H1 (cell line): ENCODE results near the gene TRAK1.

Experiments used
- CTCF ChIP-seq, 3 experiments: IDR thresholded peaks; 1 replicate in 2 of 3; 2 replicates in 1 of 3; pipeline versions ENCODE4 v1.5.1 to v1.6.1; 2011; ENCODE audit warnings: low read length in 3 of 3, mild to moderate bottlenecking in 3 of 3, inconsistent platforms in 2 of 3, low read depth in 1 of 3, moderate library complexity in 1 of 3; ENCODE audit not compliant: insufficient read depth in 1 of 3; ENCODE audit errors: control extremely low read depth in 1 of 3
- GTF2F1 ChIP-seq: IDR thresholded peaks from 2 replicates; pipeline ENCODE4 v1.6.1; 2012; ENCODE audit warnings: low read depth, low read length, improper control_type of control experiment, borderline replicate concordance
- JUND ChIP-seq: IDR thresholded peaks from 2 replicates; pipeline ENCODE4 v1.6.1; 2011; ENCODE audit warnings: mild to moderate bottlenecking, improper control_type of control experiment, low read length

GRCh38 chr3:42269647-42270046 lies 178.5 kb downstream of the TRAK1 start:
- TF ChIP-seq CTCF (IDR thresholded peaks at IDR 0.05; ENCODE audit: control extremely low read depth in 1 of 3, insufficient read depth in 1 of 3, low read depth in 1 of 3, low read length in 3 of 3) = no peak
- TF ChIP-seq JUND = no peak
- TF ChIP-seq GTF2F1 = no peak
